K562 (cell line): ENCODE measurements around the gene NMRAL1. TPM values are rescaled to one million over a fixed set of nuclear protein-coding genes. Genes with fewer than 3 reads are reported as not detected.

Experiments used
- ATAC-seq: fragments of 200-7000 bp; cut with Tn5 transposase; 3 replicates; pipeline ENCODE4 v1.9.1; 2020; ENCODE audit warnings: moderate library complexity
- BruUV-seq: library from RNA; stranded (reverse); fragments of 400-500 nt; replicated peaks from 2 replicates; lab custom pipeline; 2021; lab: Mats Ljungman, UMichigan
- CTCF ChIA-PET: fragments of 300-600 bp; formaldehyde crosslinking; extraction: SDS; loops from one replicate; lab custom pipeline; 2021; ENCODE audit warnings: low intra/inter-chr PET ratio; lab: Yijun Ruan, JAX
- POLR2A ChIA-PET: fragments of 300-600, 350-650 bp; sonication (Branson Sonifier 250); formaldehyde crosslinking; extraction: SDS; loops from one replicate; lab custom pipeline; 2021; ENCODE audit warnings: antibody characterized with exemption, inconsistent platforms; lab: Yijun Ruan, JAX
- DNase-seq, 4 experiments: peaks; one replicate each; pipeline versions ENCODE4 v3.0.0 to v3.0.0-alpha.2; 2011 to 2018; ENCODE audit warnings: low spot score in 3 of 4, mixed read lengths in 3 of 4; ENCODE audit errors: extremely low read depth in 1 of 4
- FAIRE-seq: peaks from 2 replicates; lab custom pipeline; 2011; peaks lifted over from hg19 to GRCh38; lab: Jason Lieb, UNC
- H2AFZ ChIP-seq: 2 replicates; pipeline ENCODE4 v1.6.0; 2011; ENCODE audit warnings: low read depth, low read length, control low read depth, inconsistent platforms
- H3K27ac ChIP-seq: fragments of 200-600 bp; 3 replicates; pipeline ENCODE4 v1.8.0; 2011; ENCODE audit warnings: low read depth, mild to moderate bottlenecking, control low read depth, inconsistent platforms, low read length, moderate library complexity, mixed read lengths; ENCODE audit errors: extremely low read depth
- H3K27me3 ChIP-seq, 2 experiments: fragments of 300-600 bp in 1 of 2; 2 replicates in 1 of 2; 3 replicates in 1 of 2; pipeline versions ENCODE4 v1.6.0 to v1.8.0; 2011; ENCODE audit warnings: inconsistent platforms in 2 of 2, low read length in 2 of 2, mild to moderate bottlenecking in 1 of 2, mixed read lengths in 1 of 2, moderate library complexity in 1 of 2; ENCODE audit not compliant: control insufficient read depth in 2 of 2, insufficient read depth in 2 of 2
- H3K36me3 ChIP-seq: fragments of 300-600 bp; 3 replicates; pipeline ENCODE4 v1.8.0; 2011; ENCODE audit warnings: mild to moderate bottlenecking, low read length, inconsistent platforms; ENCODE audit not compliant: control insufficient read depth, insufficient read depth
- H3K4me1 ChIP-seq, 2 experiments: fragments of 200-600 bp in 1 of 2; replicated peaks in 1 of 2; 2 replicates in 1 of 2; 3 replicates in 1 of 2; pipeline versions ENCODE4 v1.5.1 to v1.8.0; 2011; ENCODE audit warnings: inconsistent platforms in 2 of 2, low read length in 2 of 2, mild to moderate bottlenecking in 1 of 2, mixed read lengths in 1 of 2, moderate library complexity in 1 of 2; ENCODE audit not compliant: control insufficient read depth in 2 of 2, insufficient read depth in 2 of 2
- H3K4me2 ChIP-seq: 2 replicates; pipeline ENCODE4 v1.6.1; 2011; ENCODE audit warnings: low read length, control low read depth, inconsistent platforms, mixed read lengths; ENCODE audit not compliant: insufficient read depth
- H3K4me3 ChIP-seq: fragments of 200-600 bp; sonication (generic), shearing (Covaris generic); 2 replicates; pipeline ENCODE4 v1.5.1; 2016; ENCODE audit warnings: control low read depth, inconsistent platforms
- H3K79me2 ChIP-seq: fragments of 200-600 bp; 3 replicates; pipeline ENCODE4 v1.8.0; 2011; ENCODE audit warnings: low read length, inconsistent platforms; ENCODE audit not compliant: control insufficient read depth, insufficient read depth
- H3K9ac ChIP-seq, 2 experiments: 2 replicates each; pipeline versions ENCODE4 v1.6.0 to v1.6.1; 2011; ENCODE audit warnings: low read depth in 2 of 2, low read length in 2 of 2, control low read depth in 1 of 2, inconsistent platforms in 1 of 2, mild to moderate bottlenecking in 1 of 2, mixed read lengths in 1 of 2; ENCODE audit not compliant: insufficient read depth in 1 of 2
- H3K9me1 ChIP-seq: one replicate; pipeline ENCODE4 v1.6.0; 2011; ENCODE audit warnings: inconsistent platforms, mild to moderate bottlenecking, low read length, moderate library complexity; ENCODE audit not compliant: control insufficient read depth, insufficient read depth
- H3K9me3 ChIP-seq: replicated peaks from 2 replicates; pipeline ENCODE4 v1.5.1; 2011; ENCODE audit warnings: low read depth, low read length, inconsistent platforms; ENCODE audit not compliant: control insufficient read depth, insufficient read depth
- H4K20me1 ChIP-seq: replicated peaks from 2 replicates; pipeline ENCODE4 v1.6.1; 2011; ENCODE audit warnings: low read length, inconsistent platforms, mixed read lengths; ENCODE audit not compliant: control insufficient read depth, insufficient read depth
- BCL6 ChIP-seq: fragments of 250-450 bp; sonication (Bioruptor Pico); IDR thresholded peaks from 2 replicates; pipeline ENCODE4 v1.4.0; 2020
- CAMTA2 ChIP-seq: fragments of 250-450 bp; sonication (Bioruptor Pico); conservative IDR thresholded peaks from 2 replicates; pipeline ENCODE4 v1.5.1; 2022
- FOSL1 ChIP-seq: fragments of 200-800 bp; sonication (Bioruptor generic); conservative IDR thresholded peaks from 2 replicates; pipeline ENCODE4 v1.6.1; 2016; ENCODE audit warnings: missing genetic modification characterization, missing compliant biosample characterization
- HES1 ChIP-seq: fragments of 450-650 bp; IDR thresholded peaks from 2 replicates; pipeline ENCODE4 v1.6.1; 2016; ENCODE audit warnings: low read depth, mild to moderate bottlenecking, moderate library complexity
- MEIS2 ChIP-seq: fragments of 450-650 bp; IDR thresholded peaks from 2 replicates; pipeline ENCODE4 v1.6.1; 2014; ENCODE audit warnings: mild to moderate bottlenecking; ENCODE audit not compliant: partially characterized antibody
- NCOA6 ChIP-seq: fragments of 450-650 bp; IDR thresholded peaks from 2 replicates; pipeline ENCODE4 v1.6.1; 2017; ENCODE audit warnings: mild to moderate bottlenecking
- NR3C1 ChIP-seq: sonication (generic); formaldehyde crosslinking; IDR thresholded peaks from 2 replicates; pipeline ENCODE4 v1.8.1; 2022; ENCODE audit warnings: missing genetic modification reagents
- POU5F1 ChIP-seq: fragments of 150-350 bp; IDR thresholded peaks from 2 replicates; pipeline ENCODE4 v1.6.1; 2014; ENCODE audit warnings: borderline replicate concordance, low read length, low read depth, mild to moderate bottlenecking; ENCODE audit not compliant: partially characterized antibody
- PURB ChIP-seq: sonication (generic); formaldehyde crosslinking; IDR thresholded peaks from 2 replicates; pipeline ENCODE4 v1.9.0; 2021; ENCODE audit warnings: low read depth, mild to moderate bottlenecking, missing genetic modification reagents
- RB1 ChIP-seq: fragments of 450-650 bp; IDR thresholded peaks from 2 replicates; pipeline ENCODE4 v1.6.1; 2017; ENCODE audit warnings: low read depth, mild to moderate bottlenecking
- SOX6 ChIP-seq: fragments of 450-650 bp; IDR thresholded peaks from 2 replicates; pipeline ENCODE4 v1.6.1; 2014; ENCODE audit warnings: mild to moderate bottlenecking
- STAT5A ChIP-seq: IDR thresholded peaks from 2 replicates; pipeline ENCODE4 v1.6.1; 2012; ENCODE audit warnings: low read length, inconsistent platforms, borderline replicate concordance
- TSHZ1 ChIP-seq: fragments of 250-450 bp; sonication (Bioruptor Pico); IDR thresholded peaks from 2 replicates; pipeline ENCODE4 v1.4.0; 2020; ENCODE audit warnings: mild to moderate bottlenecking, moderate library complexity
- ZBED1 ChIP-seq: IDR thresholded peaks from 2 replicates; pipeline ENCODE4 v1.6.1; 2014
- ZFP91 ChIP-seq: sonication (generic); formaldehyde crosslinking; IDR thresholded peaks from 2 replicates; pipeline ENCODE4 v1.8.0; 2022; ENCODE audit warnings: mild to moderate bottlenecking, missing genetic modification reagents
- ZNF324 ChIP-seq: fragments of 250-450 bp; sonication (Bioruptor Pico); IDR thresholded peaks from 2 replicates; pipeline ENCODE4 v1.4.0; 2020; ENCODE audit warnings: mild to moderate bottlenecking
- WGBS: fragments of 100-300 bp; shearing (Covaris generic); methylation state at CpG from one replicate; pipeline ENCODE4 v1.1.6; 2016; ENCODE audit warnings: low coverage, mixed read lengths; ENCODE audit not compliant: insufficient coverage; ENCODE audit errors: missing lambda C conversion rate; 5-methylcytosine and 5-hydroxymethylcytosine counted together
- in situ Hi-C: fragments of 300-500 bp; cut with MboI; formaldehyde crosslinking; loops from 4 replicates; pipeline ENCODE4 v1.15.0; 2018; ENCODE audit warnings: inconsistent platforms, mixed read lengths
- intact Hi-C: fragments of 100-400 bp; cut with micrococcal nuclease; formaldehyde crosslinking; loops from 2 replicates; pipeline ENCODE4 v1.14.2; 2022
- polyA plus RNA-seq, 8 experiments: library from polyadenylated mRNA; depleted of rRNA in 4 of 8; stranded (reverse) in 5 of 8; unstranded in 3 of 8; fragments of >200 nt; fragmentation: Nextera tagmentation in 2 of 8; fragmentation: Illumina TruSeq in 1 of 8; extraction: Ambion mirVana in 2 of 8; extraction: Trizol in 1 of 8; gene quantifications; 2 replicates each; pipeline versions ENCODE4 v1.2.1 to v1.2.3, GENCODE V29; 2011 to 2014; ENCODE audit warnings: inconsistent platforms in 1 of 8, missing spikeins in 1 of 8
- total RNA-seq, 7 experiments: library from RNA; depleted of rRNA in 6 of 7; stranded (reverse); fragments of >200 nt in 6 of 7; fragmentation: Illumina TruSeq in 2 of 7; extraction: Trizol in 2 of 7; gene quantifications; 2 replicates each; pipeline versions ENCODE4 v1.2.1 to v1.2.3, GENCODE V29; 2011 to 2021; ENCODE audit warnings: low replicate concordance in 1 of 7

NMRAL1 gene
- total and polyA plus RNA-seq, 9 of the 15 experiments (the other 6 are each of a cell fraction or from before 2014, with no cell fraction given): 6.3 to 116 (median 63.2) TPM

- TF ChIP-seq TSHZ1 (CRISPR knock-in tag) (no peak), SOX6 (no peak), FOSL1 (tag) (no peak)
These were observed 34.4 kb upstream of the NMRAL1 start (continued) for GRCh38 chr16:4508806-4509205.

- Histone ChIP-seq H3K27me3 (no peaks in the 10 kb centered on the region), H3K4me2 (no peak overlapping the region), H3K9me3 (no peaks in the 10 kb centered on the region), H3K4me1 (peaks cover 0 to 4% of the 10 kb centered on the region in 2 experiments; a peak in 2 of 5 replicates), H3K36me3 (peaks cover 70% of the 10 kb centered on the region; the same call in 2 of the 3 replicates), H3K27ac (no peak overlapping the region), H4K20me1 (0 out of 2 replicates have a peak, but pooled peaks cover 6% of the 10 kb centered on the region), H3K79me2 (peaks cover 3% of the 10 kb centered on the region; the same call in 1 of the 3 replicates), H3K9ac (no peak overlapping the region), H3K9me1 (no peaks in the 10 kb centered on the region), H2AFZ (no peak overlapping the region), H3K4me3 (no peak overlapping the region)
- CTCF ChIA-PET: no interaction called here
- TSS peak; percentile 53 for BruUV-seq
- FAIRE-seq (no peak), DNase-seq (no peak), ATAC-seq (no peak)
- in situ Hi-C loops: no loop called here
- POLR2A ChIA-PET: interaction anchor here (0.6 to 1.1 kb wide), 2 partner anchors 30 to 111 kb away, joined by 3 read pairs; no protein-coding TSS in a partner anchor
- intact Hi-C loops: no loop called here
- WGBS: 90% methylated on average over 17 of the region's 17 CpGs
- TF ChIP-seq BCL6 (CRISPR knock-in tag) (no peak), HES1 (no peak), MEIS2 (no peak), POU5F1 (no peak), RB1 (no peak), ZNF324 (CRISPR knock-in tag) (no peak), PURB (no peak), ZFP91 (no peak), CAMTA2 (CRISPR knock-in tag) (no peak), STAT5A (no peak), NR3C1 (CRISPR knock-in tag) (no peak), NCOA6 (no peak), ZBED1 (no peak)
These were observed 33.3 kb upstream of the NMRAL1 start for GRCh38 chr16:4507588-4508345.
